GM12801 (cell line): Measurements from ENCODE around the gene IRAK1BP1.

Experiments used
- TF ChIP-seq, protein P1 (sequence below): IDR thresholded peaks from one replicate; pipeline ENCODE4 v1.5.1; 2011; ENCODE audit warnings: control low read depth; ENCODE audit not compliant: insufficient read length; ENCODE audit errors: extremely low read depth

IRAK1BP1 gene

DNA sequence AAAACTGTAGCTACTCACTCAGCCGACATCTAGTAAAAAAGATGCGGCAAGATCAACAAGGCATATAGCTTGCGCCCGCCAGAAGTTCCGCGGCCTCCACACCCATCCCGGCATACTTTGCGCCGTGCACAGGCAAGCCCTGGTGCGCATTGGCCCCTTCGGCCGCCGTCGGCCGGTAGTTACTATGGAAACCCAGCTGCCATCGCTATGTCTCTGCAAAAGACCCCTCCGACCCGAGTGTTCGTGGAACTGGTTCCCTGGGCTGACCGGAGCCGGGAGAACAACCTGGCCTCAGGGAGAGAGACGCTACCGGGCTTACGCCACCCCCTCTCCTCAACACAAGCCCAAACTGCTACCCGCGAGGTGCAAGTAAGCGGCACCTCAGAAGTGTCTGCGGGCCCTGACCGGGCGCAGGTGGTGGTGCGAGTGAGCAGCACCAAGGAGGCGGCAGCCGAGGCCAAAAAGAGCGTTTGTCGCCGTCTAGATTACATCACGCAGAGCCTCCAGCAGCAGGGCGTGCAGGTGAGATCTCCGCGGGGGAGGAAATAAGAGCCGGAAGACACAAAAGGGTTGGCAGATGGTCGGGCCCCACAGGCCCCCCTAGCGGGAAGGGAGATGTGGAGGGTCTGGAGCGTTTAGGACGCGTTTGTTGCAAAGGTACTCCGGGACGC is at the start of gene IRAK1BP1:
Gene IRAK1BP1 (plus strand): TSS at position 182 of the 671 bp plus-strand sequence. CDS start 26 bp downstream, at position 208.
- TF ChIP-seq, protein P1, sequence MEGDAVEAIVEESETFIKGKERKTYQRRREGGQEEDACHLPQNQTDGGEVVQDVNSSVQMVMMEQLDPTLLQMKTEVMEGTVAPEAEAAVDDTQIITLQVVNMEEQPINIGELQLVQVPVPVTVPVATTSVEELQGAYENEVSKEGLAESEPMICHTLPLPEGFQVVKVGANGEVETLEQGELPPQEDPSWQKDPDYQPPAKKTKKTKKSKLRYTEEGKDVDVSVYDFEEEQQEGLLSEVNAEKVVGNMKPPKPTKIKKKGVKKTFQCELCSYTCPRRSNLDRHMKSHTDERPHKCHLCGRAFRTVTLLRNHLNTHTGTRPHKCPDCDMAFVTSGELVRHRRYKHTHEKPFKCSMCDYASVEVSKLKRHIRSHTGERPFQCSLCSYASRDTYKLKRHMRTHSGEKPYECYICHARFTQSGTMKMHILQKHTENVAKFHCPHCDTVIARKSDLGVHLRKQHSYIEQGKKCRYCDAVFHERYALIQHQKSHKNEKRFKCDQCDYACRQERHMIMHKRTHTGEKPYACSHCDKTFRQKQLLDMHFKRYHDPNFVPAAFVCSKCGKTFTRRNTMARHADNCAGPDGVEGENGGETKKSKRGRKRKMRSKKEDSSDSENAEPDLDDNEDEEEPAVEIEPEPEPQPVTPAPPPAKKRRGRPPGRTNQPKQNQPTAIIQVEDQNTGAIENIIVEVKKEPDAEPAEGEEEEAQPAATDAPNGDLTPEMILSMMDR, result no peak

GRCh38 chr6:78824045-78824444 is 43.3 kb upstream of the IRAK1BP1 start:
- TF ChIP-seq, protein P1, result no peak

DNA sequence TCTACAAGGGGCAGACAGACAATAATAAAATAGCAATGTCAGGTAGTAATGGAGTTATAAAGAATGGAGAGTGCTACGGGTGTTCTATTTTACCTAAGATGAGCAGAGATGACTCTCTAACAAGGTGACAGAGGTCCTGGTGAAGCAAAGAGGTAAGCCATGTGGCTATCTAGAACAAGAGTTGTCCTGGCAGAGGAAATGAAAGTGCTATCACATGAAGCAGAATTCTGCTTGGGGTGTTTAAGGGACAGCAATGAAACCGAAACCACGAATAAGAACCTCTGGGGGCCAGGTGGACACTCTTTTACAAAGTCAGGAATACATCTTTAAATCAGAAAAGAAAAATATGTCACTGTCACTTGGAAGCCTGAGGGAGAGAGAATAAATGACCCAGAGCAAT is 37.9 kb upstream of the IRAK1BP1 start:
- TF ChIP-seq, protein P1, result no peak

- TF ChIP-seq, protein P1, result no peak
Observed at GRCh38 chr6:78830805-78831204, 36.5 kb upstream of the IRAK1BP1 start.

GRCh38 chr6:78831492-78831891 is 35.9 kb upstream of the IRAK1BP1 start:
- TF ChIP-seq, protein P1, result no peak

DNA sequence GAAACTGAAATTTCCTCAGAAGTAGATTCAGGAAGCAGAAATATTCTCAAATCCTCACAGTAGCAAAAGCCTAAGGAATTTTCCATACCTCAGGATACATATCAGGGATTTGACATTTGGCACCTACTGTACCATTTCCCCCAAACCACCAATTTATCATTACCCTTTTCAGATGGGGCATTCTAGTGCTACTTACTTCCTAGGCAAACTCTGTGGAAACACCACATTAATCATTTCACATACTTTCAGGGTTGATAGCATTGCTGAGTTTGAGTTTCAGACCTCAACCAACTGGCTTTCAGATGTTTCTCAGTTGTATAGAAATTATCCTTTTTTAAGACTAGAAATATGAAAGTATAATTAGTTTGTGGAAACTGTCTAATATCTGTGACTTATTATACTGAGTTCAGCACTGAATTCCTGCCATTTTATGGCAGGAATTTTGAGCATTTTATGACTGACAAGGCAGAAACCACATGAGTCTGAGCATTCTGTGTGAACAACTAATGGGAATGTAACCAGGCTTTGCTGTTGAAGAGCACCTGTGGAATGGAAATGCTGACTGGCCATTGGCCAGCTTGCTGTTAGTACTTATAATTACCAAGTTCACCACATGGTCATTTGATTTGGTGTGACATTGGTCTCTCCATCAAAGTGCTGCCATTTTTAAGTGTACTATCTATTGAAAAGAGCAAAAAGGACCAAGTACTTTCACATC is 35.1 kb upstream of the IRAK1BP1 start:
- TF ChIP-seq, protein P1, result no peak

DNA sequence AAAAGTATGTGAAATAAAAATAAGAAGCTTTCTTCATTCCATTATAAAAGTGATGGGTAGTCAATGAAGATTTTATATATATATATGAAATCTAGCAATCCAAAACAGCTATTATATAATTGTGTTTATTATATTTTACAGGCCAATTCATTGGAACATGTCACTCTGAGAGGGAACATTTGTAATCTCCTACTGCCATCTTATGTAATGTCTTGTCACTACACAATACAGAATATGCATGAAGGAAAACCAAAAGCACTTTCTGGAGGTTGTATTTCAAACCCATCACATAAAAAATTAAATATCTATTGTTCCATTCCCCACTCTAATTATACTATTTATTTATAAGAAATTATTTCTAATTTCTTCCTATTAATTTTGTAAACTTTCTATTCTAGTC is 31.5 kb upstream of the IRAK1BP1 start:
- TF ChIP-seq, protein P1, result no peak
